Measurements from ENCODE around the gene CELA1.

CELA1 gene

DNA sequence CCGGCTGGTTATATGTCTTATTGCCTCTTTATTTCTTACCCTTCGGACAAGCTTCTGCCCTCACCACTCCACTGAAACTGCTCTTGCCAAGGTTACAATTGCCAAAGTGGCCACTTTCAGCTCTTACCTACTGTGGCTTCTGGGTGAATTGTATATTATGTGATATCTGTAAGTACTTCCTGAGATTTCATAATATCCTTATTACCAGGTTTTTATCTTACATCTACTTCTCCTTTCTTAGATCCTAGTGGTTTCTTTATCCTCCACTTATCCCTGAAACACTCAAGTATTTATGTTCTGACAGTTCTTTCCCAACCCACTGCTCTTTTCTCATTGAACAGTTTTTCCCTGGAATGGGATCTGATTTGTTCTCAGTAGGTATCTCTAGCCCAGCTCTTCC lies 10.5 kb downstream of the CELA1 start:
- TF ChIP-seq EZH2 (IDR thresholded peaks at IDR 0.05; ENCODE audit: borderline replicate concordance, low read length): no peak
- TF ChIP-seq, protein P1, sequence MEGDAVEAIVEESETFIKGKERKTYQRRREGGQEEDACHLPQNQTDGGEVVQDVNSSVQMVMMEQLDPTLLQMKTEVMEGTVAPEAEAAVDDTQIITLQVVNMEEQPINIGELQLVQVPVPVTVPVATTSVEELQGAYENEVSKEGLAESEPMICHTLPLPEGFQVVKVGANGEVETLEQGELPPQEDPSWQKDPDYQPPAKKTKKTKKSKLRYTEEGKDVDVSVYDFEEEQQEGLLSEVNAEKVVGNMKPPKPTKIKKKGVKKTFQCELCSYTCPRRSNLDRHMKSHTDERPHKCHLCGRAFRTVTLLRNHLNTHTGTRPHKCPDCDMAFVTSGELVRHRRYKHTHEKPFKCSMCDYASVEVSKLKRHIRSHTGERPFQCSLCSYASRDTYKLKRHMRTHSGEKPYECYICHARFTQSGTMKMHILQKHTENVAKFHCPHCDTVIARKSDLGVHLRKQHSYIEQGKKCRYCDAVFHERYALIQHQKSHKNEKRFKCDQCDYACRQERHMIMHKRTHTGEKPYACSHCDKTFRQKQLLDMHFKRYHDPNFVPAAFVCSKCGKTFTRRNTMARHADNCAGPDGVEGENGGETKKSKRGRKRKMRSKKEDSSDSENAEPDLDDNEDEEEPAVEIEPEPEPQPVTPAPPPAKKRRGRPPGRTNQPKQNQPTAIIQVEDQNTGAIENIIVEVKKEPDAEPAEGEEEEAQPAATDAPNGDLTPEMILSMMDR (IDR thresholded peaks at IDR 0.05; ENCODE audit: low read length): no peak
- Histone ChIP-seq H3K4me1 (ENCODE audit: insufficient read depth, low read length, severe bottlenecking) (no peaks in the 10 kb centered on the region), H3K27me3 (ENCODE audit: insufficient read depth, low read length) (no peaks in the 10 kb centered on the region), H3F3A (ENCODE audit: insufficient read depth, low read length) (no peaks in the 10 kb centered on the region), H2AFZ (ENCODE audit: low read length) (no peak overlapping the region), H3K9me3 (ENCODE audit: low read length) (no peaks in the 10 kb centered on the region), H3K4me2 (ENCODE audit: low read length) (no peak overlapping the region), H3K4me3 (ENCODE audit: low read depth, low read length, poor library complexity, severe bottlenecking) (no peak overlapping the region), H3K9ac (ENCODE audit: low read length) (no peak overlapping the region), H3K27ac (ENCODE audit: low read depth, low read length, poor library complexity, severe bottlenecking) (no peak overlapping the region), H3K36me3 (ENCODE audit: insufficient read depth, low read length) (no peaks in the 10 kb centered on the region), H3K79me2 (ENCODE audit: insufficient read depth, low read length) (no peaks in the 10 kb centered on the region), H4K20me1 (ENCODE audit: insufficient read depth, low read length) (no peaks in the 10 kb centered on the region), H3K9me2 (ENCODE audit: low read depth, low read length) (no peaks in the 10 kb centered on the region)

DNA sequence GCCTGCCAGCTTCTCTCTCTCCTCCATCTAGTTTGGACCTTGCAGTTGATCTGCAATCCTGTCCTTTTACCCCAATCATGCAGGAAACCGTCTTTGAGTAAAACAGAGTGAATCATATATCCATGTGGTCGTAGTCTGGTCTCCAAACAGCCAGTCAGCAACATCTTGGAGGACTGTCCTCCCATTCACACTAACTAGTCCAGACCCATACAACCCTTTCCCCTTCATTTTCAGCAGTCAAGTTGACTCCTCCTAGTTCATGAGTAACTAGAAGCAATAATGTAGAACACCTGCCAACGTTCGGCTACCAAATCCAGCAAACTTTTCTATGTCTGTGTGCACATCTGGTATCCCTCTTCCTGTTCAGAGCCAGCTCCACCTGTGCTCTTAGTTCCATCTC lies 11.7 kb downstream of the CELA1 start:
- Histone ChIP-seq H3K9me3 (ENCODE audit: low read length) (no peaks in the 10 kb centered on the region), H3K27me3 (ENCODE audit: insufficient read depth, low read length) (0 out of 2 replicates have a peak, but pooled peaks cover 3% of the 10 kb centered on the region), H3K79me2 (ENCODE audit: insufficient read depth, low read length) (no peaks in the 10 kb centered on the region), H2AFZ (ENCODE audit: low read length) (no peak overlapping the region), H3F3A (ENCODE audit: insufficient read depth, low read length) (no peaks in the 10 kb centered on the region), H3K4me1 (ENCODE audit: insufficient read depth, low read length, severe bottlenecking) (no peaks in the 10 kb centered on the region), H3K36me3 (ENCODE audit: insufficient read depth, low read length) (no peaks in the 10 kb centered on the region), H4K20me1 (ENCODE audit: insufficient read depth, low read length) (no peaks in the 10 kb centered on the region), H3K4me2 (ENCODE audit: low read length) (no peak overlapping the region), H3K27ac (ENCODE audit: low read depth, low read length, poor library complexity, severe bottlenecking) (no peak overlapping the region), H3K4me3 (ENCODE audit: low read depth, low read length, poor library complexity, severe bottlenecking) (no peak overlapping the region), H3K9ac (ENCODE audit: low read length) (no peak overlapping the region), H3K9me2 (ENCODE audit: low read depth, low read length) (no peaks in the 10 kb centered on the region)
- TF ChIP-seq EZH2 (IDR thresholded peaks at IDR 0.05; ENCODE audit: borderline replicate concordance, low read length): no peak
- TF ChIP-seq, protein P1 (IDR thresholded peaks at IDR 0.05; ENCODE audit: low read length): no peak

DNA sequence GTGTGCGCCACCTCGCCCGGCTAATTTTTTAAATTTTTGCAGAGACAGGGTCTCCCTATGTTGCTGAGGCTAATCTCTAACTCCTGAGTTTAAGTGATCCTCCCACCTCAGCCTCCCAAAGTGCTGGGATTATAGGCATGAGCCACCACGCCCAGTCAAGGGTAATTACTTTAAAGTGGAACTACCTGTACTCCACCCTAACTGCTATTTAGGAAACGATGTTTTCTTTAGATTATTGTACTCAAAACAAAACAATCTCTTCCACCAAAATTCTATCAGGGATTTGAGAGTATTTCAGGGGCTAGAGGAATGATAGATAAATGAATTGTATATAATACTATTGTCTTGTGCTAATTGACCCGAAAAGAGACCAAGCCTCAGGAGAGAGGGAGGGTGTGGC lies 12.9 kb downstream of the CELA1 start:
- H3K27ac ChIP-seq (ENCODE audit: low read depth, low read length, poor library complexity, severe bottlenecking): no peak overlapping the region
- H3F3A ChIP-seq (ENCODE audit: insufficient read depth, low read length): no peaks in the 10 kb centered on the region
- no peaks in the 10 kb centered on the region for H3K36me3 ChIP-seq (ENCODE audit: insufficient read depth, low read length)
- H4K20me1 ChIP-seq (ENCODE audit: insufficient read depth, low read length): no peaks in the 10 kb centered on the region
- H3K9me3 ChIP-seq (ENCODE audit: low read length): no peaks in the 10 kb centered on the region
- no peaks in the 10 kb centered on the region for H3K4me1 ChIP-seq (ENCODE audit: insufficient read depth, low read length, severe bottlenecking)
- H3K4me2 ChIP-seq (ENCODE audit: low read length): no peak overlapping the region
- TF ChIP-seq, protein P1 (IDR thresholded peaks at IDR 0.05; ENCODE audit: low read length): no peak
- no peak for TF ChIP-seq EZH2 (IDR thresholded peaks at IDR 0.05; ENCODE audit: borderline replicate concordance, low read length)
- H3K27me3 ChIP-seq (ENCODE audit: insufficient read depth, low read length): 0 out of 2 replicates have a peak, but pooled peaks cover 3% of the 10 kb centered on the region
- H2AFZ ChIP-seq (ENCODE audit: low read length): no peak overlapping the region
- no peak overlapping the region for H3K9ac ChIP-seq (ENCODE audit: low read length)
- no peak overlapping the region for H3K4me3 ChIP-seq (ENCODE audit: low read depth, low read length, poor library complexity, severe bottlenecking)
- no peaks in the 10 kb centered on the region for H3K9me2 ChIP-seq (ENCODE audit: low read depth, low read length)
- H3K79me2 ChIP-seq (ENCODE audit: insufficient read depth, low read length): no peaks in the 10 kb centered on the region
